Measurements from ENCODE around the gene SYNE1. TPM values are rescaled to one million over a fixed set of nuclear protein-coding genes. Genes with fewer than 3 reads are reported as not detected.

Gene SYNE1
- total and polyA plus RNA-seq, 10 of the 15 experiments (the other 5 are each of a cell fraction or from before 2014, with no cell fraction given) = 2.3 to 28.7 (median 14.1) TPM

GRCh38 chr6:152338335-152339125, 298.6 kb downstream of the SYNE1 start:
- ATAC-seq = peak; percentile 93
- RAD21 ChIA-PET (ENCODE audit: unreplicated experiment) = interaction anchor here (0.6 to 4.9 kb wide), 17 partner anchors 9 to 898 kb away, joined by 3 to 100 read pairs (median 5); no protein-coding TSS in a partner anchor

More at GRCh38 chr6:152338335-152339125, 298.6 kb downstream of the SYNE1 start:
- Histone ChIP-seq H2AFZ (ENCODE audit: control insufficient read depth, low read depth, low read length) (no peak overlapping the region; the same call in 1 of the 2 replicates), H3K36me3 (ENCODE audit: control insufficient read depth in 2 of 2, insufficient read depth in 2 of 2, low read length in 1 of 2) (no peaks in the 10 kb centered on the region), H3K27me3 (replicated peaks in 1 of 2; ENCODE audit: control insufficient read depth in 2 of 2, insufficient read depth in 2 of 2, low read length in 1 of 2) (no peaks in the 10 kb centered on the region; a peak in 1 of 4 replicates), H3K79me2 (ENCODE audit: control insufficient read depth, insufficient read depth, low read length) (no peaks in the 10 kb centered on the region), H3K9ac (ENCODE audit: control insufficient read depth, insufficient read depth, low read length) (no peak overlapping the region), H3K4me2 (ENCODE audit: control insufficient read depth, insufficient read depth) (no peak overlapping the region), H3K4me3 (no peak overlapping the region), H3K9me3 (replicated peaks; ENCODE audit: control insufficient read depth, insufficient read depth, low read length) (no peaks in the 10 kb centered on the region), H3K4me1 (ENCODE audit: control insufficient read depth, insufficient read depth, low read length) (no peaks in the 10 kb centered on the region), H4K20me1 (ENCODE audit: control insufficient read depth, insufficient read depth) (no peaks in the 10 kb centered on the region), H3K27ac (ENCODE audit: control insufficient read depth, insufficient read depth) (no peak overlapping the region)
- TF ChIP-seq CTCF (IDR thresholded peaks at IDR 0.05 in 2 of 3, conservative IDR thresholded peaks at IDR 0.05 in 1 of 3; ENCODE audit: control insufficient read depth in 2 of 3, extremely low read depth in 1 of 3, insufficient read depth in 1 of 3, low read depth in 3 of 3, low read length in 3 of 3) (peak; percentile 85 to 93 (median 93)), RAD21 (IDR thresholded peaks at IDR 0.05; ENCODE audit: insufficient read depth, low read depth, low read length) (peak; percentile 71), TCF7 (IDR thresholded peaks at IDR 0.05; ENCODE audit: borderline replicate concordance) (no peak), HDGF (IDR thresholded peaks at IDR 0.05) (0 out of 2 replicates have a peak, but pooled peaks have one; percentile 44), BMI1 (IDR thresholded peaks at IDR 0.05; ENCODE audit: borderline replicate concordance) (no peak), MLLT1 (IDR thresholded peaks at IDR 0.05) (no peak), SPI1 (IDR thresholded peaks at IDR 0.05; ENCODE audit: borderline replicate concordance, insufficient read depth, low read depth, low read length) (no peak), ELK1 (IDR thresholded peaks at IDR 0.05; ENCODE audit: low read depth, low read length) (no peak), FOXM1 (IDR thresholded peaks at IDR 0.05; ENCODE audit: low read depth, low read length) (no peak), SMC3 (IDR thresholded peaks at IDR 0.05; ENCODE audit: borderline replicate concordance, low read length) (peak; percentile 79), YY1 (IDR thresholded peaks at IDR 0.05; ENCODE audit: low read depth, low read length) (peak; percentile 47; the same call in 1 of the 2 replicates), CBX3 (IDR thresholded peaks at IDR 0.05; ENCODE audit: borderline replicate concordance, low read depth) (no peak), ASH2L (IDR thresholded peaks at IDR 0.05; ENCODE audit: borderline replicate concordance, low read depth) (no peak), E4F1 (IDR thresholded peaks at IDR 0.05; ENCODE audit: borderline replicate concordance, partially characterized antibody) (no peak), MYC (IDR thresholded peaks at IDR 0.05; ENCODE audit: insufficient read depth, insufficient read length, insufficient replicate concordance, low read length, severe bottlenecking) (no peak)
- in situ Hi-C loops (cut with MboI) (no loop called here), intact Hi-C loops (cut with micrococcal nuclease; ENCODE audit: unreplicated experiment) (loop anchor here (1.0 to 5.0 kb wide), 4 partner anchors 36 to 571 kb away; no protein-coding TSS in a partner anchor)
- ChIA-PET CTCF (interaction anchor here (0.6 to 4.9 kb wide), 48 partner anchors 7 to 1430 kb away, joined by 3 to 52 read pairs (median 5); no protein-coding TSS in a partner anchor), SMC1A (ENCODE audit: uncharacterized antibody, unreplicated experiment) (interaction anchor here (0.6 to 5.8 kb wide), 27 partner anchors 8 to 675 kb away, joined by 3 to 83 read pairs (median 4); no protein-coding TSS in a partner anchor), POLR2A (interaction anchor here (1.0 kb wide), 1 partner anchor 37 kb away, joined by 3 read pairs; no protein-coding TSS in a partner anchor)
- no peak for DNase-seq (ENCODE audit: low read depth, low spot score)
- peak; percentile 97 for FAIRE-seq
- BruUV-seq (replicated peaks) = no TSS peak
- 37% methylated on average over 10 of the region's 10 CpGs for WGBS (ENCODE audit: insufficient coverage, insufficient replicate concordance, low lambda C conversion rate, missing lambda C conversion rate)
